Stimulated activated CD4-positive, alpha-beta T cell treated with anti-CD3 and anti-CD28 coated beads, Interleukin-15, amount 100 ng/mL, for 1 hour (primary cell): Measurements from ENCODE around the gene TRIM47.

Source experiments
- DNase-seq, 2 donors: peaks; one replicate each; pipeline ENCODE4 v3.0.0-alpha.2; 2020; ENCODE audit warnings: low read depth in 1 of 2, low spot score in 1 of 2

TRIM47 gene

DNA sequence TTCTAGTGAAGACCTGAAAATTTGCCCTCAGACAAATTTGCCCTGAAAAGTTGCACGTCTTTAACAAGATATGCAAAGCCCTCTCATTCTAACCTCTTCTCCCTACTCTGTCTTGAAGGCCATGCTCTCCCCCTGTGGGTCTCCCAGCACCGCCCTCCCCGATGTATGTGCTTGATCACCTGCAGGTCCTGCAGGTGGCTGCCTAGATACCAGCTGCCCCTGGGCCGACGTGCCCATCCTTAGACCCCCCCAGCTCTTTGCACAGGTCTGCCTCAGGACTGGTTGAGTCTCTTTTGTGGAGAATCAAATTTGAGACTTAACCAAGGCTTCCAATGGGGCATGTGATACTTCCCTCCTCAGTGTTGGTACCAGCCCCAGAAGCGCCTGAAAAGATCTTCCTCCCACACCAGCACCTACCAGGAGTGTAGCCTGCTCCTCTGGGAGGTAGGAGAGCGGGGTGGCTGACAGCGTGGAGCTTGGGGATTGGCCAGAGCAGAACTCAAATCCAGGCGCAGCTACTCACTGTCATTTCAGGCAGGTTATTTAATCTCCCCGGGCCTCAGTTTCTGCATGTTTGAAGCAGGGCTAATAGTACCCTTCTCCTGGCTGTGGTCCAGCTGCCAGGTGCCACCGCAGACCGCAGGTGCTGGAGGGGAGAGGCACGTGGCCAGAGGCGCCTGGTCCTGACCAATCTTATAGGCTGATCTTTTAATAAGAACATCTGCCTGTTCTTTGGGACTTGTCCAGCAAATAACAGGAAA lies 30.9 kb upstream of the TRIM47 start:
- DNase-seq, result no peak

DNA sequence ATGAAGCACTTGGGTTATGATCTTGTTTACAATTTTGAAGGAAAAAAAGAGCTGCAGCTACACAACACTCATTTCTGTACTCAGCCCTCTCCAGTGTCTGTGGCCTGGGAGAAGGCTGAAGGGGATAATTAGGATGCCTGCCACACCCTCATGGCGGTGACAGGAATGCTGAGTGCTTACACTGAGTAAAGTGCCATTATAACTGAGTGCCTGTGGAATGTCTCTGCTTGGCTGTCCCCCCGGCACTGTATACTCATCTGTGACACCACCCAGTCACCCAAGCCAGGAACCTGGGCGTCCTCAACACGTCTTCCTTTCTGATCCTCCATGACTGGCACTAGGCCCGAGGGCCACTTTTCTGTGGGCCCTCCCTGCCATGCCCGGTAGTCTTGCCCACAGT lies 29.8 kb upstream of the TRIM47 start:
- DNase-seq, result no peak

GRCh38 chr17:75906143-75906884 lies 27.9 kb upstream of the TRIM47 start:
- DNase-seq, result no peak

GRCh38 chr17:75904749-75905521 lies 26.6 kb upstream of the TRIM47 start, which contains the start of gene MRPL38:
TSS of gene MRPL38 (minus strand) at chr17:75904884. CDS start at chr17:75904875, 9 bp downstream.
- DNase-seq, result peak; percentile 89 to 93

DNA sequence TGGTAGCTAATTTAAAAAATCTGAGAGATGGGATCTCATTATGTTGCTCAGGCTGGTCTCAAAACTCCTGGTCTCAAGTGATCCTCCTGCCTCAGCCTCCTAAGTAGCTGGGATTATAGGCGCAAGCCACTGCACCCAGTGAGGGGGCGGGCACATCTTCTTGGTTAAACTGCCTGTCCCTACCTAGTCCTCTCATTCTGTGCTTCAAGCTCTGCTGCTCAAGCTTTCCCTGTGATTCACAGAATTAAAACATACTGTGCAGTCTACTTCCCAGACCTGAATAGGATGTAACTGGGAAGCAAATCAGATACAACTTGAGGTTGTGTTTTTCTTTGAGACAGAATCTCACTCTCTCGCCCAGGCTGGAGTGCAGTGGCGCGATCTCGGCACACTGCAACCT lies 24.0 kb upstream of the TRIM47 start:
- DNase-seq, result no peak

DNA sequence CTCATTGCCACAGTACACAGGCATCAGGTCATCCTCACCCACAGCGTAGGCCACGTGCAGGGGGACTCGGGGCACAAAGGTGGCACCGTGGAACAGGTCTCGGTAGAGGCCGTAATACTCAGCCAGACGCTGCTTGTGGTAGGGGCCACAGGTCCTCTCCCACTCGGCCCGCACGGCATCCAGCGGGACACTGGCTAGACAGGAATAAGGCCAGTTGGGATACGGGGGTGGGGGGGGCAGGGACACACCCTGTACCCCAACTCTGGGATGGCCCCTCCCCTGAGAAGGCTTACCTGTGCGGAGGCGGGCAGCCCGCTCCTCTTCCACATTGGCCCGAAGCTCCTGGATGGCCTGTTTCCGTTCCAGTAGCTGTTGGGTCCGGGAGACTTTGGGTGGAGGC lies 23.3 kb upstream of the TRIM47 start:
- DNase-seq, result no peak

- no peak for DNase-seq
Measured at GRCh38 chr17:75900691-75901533, 22.5 kb upstream of the TRIM47 start.

DNA sequence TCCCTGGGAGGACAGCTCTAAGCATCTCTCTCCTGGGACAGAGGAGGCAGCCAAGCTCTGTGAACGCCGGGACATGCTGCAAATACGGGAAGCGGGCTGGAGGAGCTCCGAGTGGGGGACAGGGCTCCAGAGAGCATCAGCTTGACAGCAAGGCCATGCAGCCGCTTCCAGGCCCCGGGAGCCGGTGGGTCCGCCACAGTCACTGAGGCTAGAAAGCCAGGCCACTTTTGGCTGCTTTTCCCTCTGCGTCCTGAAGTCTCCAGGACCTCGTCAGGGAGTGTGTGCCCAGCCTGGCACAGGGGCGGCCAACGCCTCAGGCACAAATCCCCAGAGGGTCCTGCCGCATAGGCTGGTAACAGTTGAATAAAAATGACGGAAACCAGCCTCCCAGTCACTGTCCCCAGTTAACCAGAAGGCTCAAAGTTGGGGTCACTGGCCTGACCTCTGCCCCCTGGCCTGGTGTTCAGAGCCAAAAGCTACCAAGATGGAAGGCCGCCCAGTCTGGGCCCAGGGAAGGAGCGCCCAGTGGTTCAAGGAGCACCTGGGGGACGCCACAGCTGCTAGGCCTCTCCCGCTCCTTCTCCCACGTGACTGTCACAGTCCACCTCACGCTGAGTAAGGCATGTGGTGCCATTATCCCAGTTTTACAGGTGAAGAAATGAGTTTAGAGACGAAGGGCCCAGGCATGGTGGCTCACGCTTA lies 21.5 kb upstream of the TRIM47 start:
- no peak for DNase-seq

DNA sequence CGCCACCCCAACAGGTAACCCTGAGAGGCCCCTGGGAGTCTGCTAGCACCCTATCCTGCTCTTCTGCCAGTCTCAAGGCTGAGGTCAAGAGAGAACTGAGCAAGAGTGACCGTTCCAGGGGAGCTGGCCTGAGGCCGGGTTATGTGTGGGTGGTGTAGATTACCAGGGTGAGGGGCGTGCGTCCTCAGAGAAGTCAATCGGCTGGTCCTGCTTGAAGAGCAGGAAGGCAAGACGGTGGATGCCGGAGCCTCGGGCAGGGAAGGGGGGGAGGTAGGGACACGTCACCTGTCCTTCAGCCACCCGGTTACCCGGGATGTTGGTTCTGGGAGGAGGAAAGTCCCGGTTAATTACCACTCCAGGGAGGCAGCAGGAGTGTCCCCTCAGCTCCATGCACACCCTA lies 21.0 kb upstream of the TRIM47 start:
- no peak for DNase-seq

GRCh38 chr17:75898791-75899190 lies 20.4 kb upstream of the TRIM47 start:
- DNase-seq, result no peak

DNA sequence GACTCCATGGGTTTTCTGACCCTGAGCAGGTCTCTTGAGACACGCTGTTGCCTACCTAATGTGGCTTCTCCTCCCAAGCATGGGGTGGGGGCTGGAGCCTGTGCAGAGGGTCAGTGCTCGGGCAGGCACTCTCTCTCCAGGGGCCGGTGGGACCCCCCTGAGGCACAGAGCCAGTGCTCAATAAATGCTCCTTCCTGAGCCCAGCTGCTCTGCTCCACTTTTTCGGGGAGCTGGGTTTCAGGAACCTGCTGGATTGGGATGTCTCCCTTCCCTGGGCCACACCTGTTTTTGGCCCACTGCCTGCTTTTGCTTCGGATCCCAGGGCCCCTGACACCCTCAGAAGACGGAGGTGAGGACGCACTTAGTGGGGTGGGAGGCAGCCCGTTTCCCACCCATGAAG lies 19.7 kb upstream of the TRIM47 start:
- DNase-seq, result no peak

DNA sequence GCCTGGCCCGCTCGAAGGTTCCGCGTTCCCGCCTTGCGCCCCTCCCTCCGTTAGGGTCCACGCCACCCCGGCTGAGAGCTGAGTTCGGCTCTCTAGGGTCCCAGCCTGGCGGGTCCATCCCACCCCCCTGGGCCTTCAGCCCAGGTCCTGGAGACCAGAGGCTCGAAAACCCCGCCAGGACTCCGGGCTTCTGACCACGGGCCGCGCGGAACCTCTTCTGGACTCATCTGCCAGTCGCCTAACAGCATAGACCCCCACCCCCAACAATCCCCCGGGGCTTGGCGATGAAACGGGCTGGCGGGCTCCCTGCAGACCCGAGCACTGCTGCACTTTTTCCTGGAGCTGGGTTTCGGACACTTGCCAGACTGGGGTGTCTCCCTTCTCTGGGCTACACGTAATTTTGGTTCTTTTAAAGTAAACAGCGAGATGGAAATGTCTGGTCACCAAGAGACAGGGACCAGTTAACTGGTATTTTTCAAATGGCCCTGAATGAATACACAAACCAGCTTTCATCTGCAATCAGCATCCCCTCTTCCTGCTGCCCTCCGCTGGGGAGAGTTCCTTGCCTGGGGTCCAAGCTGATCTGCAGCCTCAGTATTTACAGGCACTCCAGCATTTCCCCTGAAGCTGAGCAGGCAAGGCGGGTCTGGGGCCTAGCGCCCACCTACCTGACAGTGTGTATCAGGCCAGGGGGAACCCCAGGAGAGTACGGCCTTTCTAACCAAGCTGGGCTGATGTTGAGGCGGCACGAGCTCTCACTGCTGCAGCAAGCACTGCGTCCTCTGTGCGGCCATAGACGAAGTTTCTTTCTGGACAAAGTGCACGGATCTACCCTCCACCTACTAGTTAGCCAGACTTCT lies 19.0 kb upstream of the TRIM47 start:
- no peak for DNase-seq

- DNase-seq, result peak; percentile 59 to 78
Measured at GRCh38 chr17:75896415-75897159, 18.2 kb upstream of the TRIM47 start, which contains the start of gene TRIM65. TSS of gene TRIM65 (minus strand) at chr17:75896951. CDS start at chr17:75896937, 14 bp downstream.

- DNase-seq, result no peak
Measured at GRCh38 chr17:75895370-75896155, 17.2 kb upstream of the TRIM47 start.

- DNase-seq, result no peak
Measured at GRCh38 chr17:75894049-75894733, 15.8 kb upstream of the TRIM47 start.

- DNase-seq, result no peak
Measured at GRCh38 chr17:75893305-75894048, 15.1 kb upstream of the TRIM47 start.
